Measurements from ENCODE around the gene ZMYM4.
"Not testable (repeated sequence)": the region's sequence is repeated elsewhere in the genome, so short reads cannot be mapped to it uniquely, and the experiment has no call there.

Gene ZMYM4

DNA sequence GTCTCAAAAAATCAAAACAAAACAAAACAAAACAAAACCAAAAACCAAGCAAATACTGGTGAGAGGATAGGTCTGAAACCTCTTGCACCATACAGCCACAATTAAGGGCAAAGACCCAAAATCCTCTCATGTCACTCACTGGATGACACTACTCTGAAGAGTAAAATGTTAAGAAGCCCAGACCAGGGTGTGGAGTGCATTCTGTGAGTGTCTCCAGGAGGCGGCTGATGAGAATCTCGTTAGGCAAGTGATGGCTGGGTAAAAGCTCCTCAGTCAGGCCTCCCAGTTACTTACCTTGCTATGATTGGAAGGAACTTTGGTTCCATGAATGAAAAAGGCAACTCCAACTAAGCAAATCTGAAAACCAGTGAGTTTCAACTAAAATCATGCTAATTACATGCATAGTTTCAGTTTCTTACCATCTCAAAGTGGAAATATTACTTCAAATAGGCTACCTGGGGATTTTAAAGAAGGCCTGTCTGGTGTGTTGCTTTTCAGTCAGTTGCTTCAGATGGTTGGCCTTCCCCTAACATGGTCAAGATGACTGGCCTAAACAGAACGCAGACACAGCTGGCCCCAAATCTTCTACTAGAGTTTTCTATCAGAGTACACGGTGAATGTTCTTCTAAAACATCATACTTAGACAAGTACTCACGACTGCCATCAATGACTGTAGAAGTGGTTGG lies 193.6 kb downstream of the ZMYM4 start:
- Histone ChIP-seq H3K9me2 (replicated peaks; ENCODE audit: low read depth, low read length) (no peaks in the 10 kb centered on the region), H3K4me1 (ENCODE audit: insufficient read depth, low read length, poor library complexity, severe bottlenecking) (no peaks in the 10 kb centered on the region), H3K9ac (ENCODE audit: low read depth, low read length, poor library complexity, severe bottlenecking) (no peak overlapping the region), H3K79me2 (ENCODE audit: insufficient read depth, low read length) (no peaks in the 10 kb centered on the region), H4K20me1 (ENCODE audit: insufficient read depth, low read length, poor library complexity, severe bottlenecking) (no peaks in the 10 kb centered on the region), H3K27me3 (ENCODE audit: insufficient read depth, low read length, poor library complexity, severe bottlenecking) (no peaks in the 10 kb centered on the region), H3K9me3 (ENCODE audit: insufficient read depth, low read depth, low read length) (peaks cover 9% of the 10 kb centered on the region; the same call in 1 of the 2 replicates), H2AFZ (ENCODE audit: low read length) (no peak overlapping the region), H3K4me2 (ENCODE audit: low read depth, low read length, poor library complexity, severe bottlenecking) (no peak overlapping the region), H3K4me3 (ENCODE audit: low read length, poor library complexity, severe bottlenecking) (no peak overlapping the region), H3F3A (ENCODE audit: low read depth) (no peaks in the 10 kb centered on the region), H3K36me3 (ENCODE audit: insufficient read depth, low read length) (peaks cover 49% of the 10 kb centered on the region; the same call in 1 of the 2 replicates)
- TF ChIP-seq EZH2phosphoT487 (IDR thresholded peaks at IDR 0.05; ENCODE audit: borderline replicate concordance) = no peak
- TF ChIP-seq, protein P1, sequence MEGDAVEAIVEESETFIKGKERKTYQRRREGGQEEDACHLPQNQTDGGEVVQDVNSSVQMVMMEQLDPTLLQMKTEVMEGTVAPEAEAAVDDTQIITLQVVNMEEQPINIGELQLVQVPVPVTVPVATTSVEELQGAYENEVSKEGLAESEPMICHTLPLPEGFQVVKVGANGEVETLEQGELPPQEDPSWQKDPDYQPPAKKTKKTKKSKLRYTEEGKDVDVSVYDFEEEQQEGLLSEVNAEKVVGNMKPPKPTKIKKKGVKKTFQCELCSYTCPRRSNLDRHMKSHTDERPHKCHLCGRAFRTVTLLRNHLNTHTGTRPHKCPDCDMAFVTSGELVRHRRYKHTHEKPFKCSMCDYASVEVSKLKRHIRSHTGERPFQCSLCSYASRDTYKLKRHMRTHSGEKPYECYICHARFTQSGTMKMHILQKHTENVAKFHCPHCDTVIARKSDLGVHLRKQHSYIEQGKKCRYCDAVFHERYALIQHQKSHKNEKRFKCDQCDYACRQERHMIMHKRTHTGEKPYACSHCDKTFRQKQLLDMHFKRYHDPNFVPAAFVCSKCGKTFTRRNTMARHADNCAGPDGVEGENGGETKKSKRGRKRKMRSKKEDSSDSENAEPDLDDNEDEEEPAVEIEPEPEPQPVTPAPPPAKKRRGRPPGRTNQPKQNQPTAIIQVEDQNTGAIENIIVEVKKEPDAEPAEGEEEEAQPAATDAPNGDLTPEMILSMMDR (conservative IDR thresholded peaks at IDR 0.05; ENCODE audit: low read length) = no peak

DNA sequence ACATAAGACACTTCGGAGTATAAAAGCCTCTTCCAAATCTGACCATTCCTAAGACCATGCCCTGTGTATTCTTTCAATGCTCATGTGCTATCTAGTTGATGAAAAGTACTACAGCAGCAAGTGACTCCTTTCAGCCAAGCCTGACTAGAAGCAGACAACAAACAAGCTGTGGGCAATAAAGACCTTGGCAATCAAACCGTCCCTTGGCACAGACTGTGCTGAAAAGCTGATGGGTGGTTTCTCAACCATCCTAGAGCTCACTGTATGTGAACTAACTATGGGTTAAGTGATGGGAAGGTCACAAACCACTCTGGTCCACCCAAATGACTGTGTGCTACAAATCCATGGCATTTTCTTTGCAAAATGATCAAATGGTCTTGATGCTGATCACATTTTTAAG lies 194.7 kb downstream of the ZMYM4 start:
- Histone ChIP-seq H3K9ac (ENCODE audit: low read depth, low read length, poor library complexity, severe bottlenecking) (no peak overlapping the region), H3K9me3 (ENCODE audit: insufficient read depth, low read depth, low read length) (peaks cover 9% of the 10 kb centered on the region; the same call in 1 of the 2 replicates), H3K4me3 (ENCODE audit: low read length, poor library complexity, severe bottlenecking) (no peak overlapping the region), H3F3A (ENCODE audit: low read depth) (no peaks in the 10 kb centered on the region), H3K4me2 (ENCODE audit: low read depth, low read length, poor library complexity, severe bottlenecking) (no peak overlapping the region), H2AFZ (ENCODE audit: low read length) (no peak overlapping the region), H4K20me1 (ENCODE audit: insufficient read depth, low read length, poor library complexity, severe bottlenecking) (no peaks in the 10 kb centered on the region), H3K36me3 (ENCODE audit: insufficient read depth, low read length) (peaks cover 46% of the 10 kb centered on the region; the same call in 1 of the 2 replicates), H3K27me3 (ENCODE audit: insufficient read depth, low read length, poor library complexity, severe bottlenecking) (no peaks in the 10 kb centered on the region), H3K4me1 (ENCODE audit: insufficient read depth, low read length, poor library complexity, severe bottlenecking) (no peaks in the 10 kb centered on the region), H3K79me2 (ENCODE audit: insufficient read depth, low read length) (no peaks in the 10 kb centered on the region), H3K9me2 (replicated peaks; ENCODE audit: low read depth, low read length) (no peaks in the 10 kb centered on the region)
- TF ChIP-seq EZH2phosphoT487 (IDR thresholded peaks at IDR 0.05; ENCODE audit: borderline replicate concordance) = no peak
- TF ChIP-seq, protein P1 (conservative IDR thresholded peaks at IDR 0.05; ENCODE audit: low read length) = no peak

DNA sequence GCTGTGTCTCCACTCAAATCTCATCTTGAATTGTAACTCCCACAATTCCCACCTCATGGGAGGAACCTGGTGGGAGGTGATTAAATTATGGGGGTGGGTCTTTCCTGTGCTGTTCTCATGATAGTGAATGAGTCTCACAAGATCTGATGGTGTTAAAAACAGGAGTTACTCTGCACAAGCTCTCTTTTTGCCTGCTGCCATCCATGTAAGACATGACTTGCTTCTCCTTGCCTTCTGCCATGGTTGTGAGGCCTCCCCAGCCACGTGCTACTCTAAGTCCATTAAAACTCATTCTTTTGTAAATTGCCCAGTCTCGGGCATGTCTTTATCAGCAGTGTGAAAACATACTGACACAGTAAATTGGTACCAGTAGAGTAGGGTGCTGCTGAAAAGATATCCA lies 195.2 kb downstream of the ZMYM4 start:
- H3K9ac ChIP-seq (ENCODE audit: low read depth, low read length, poor library complexity, severe bottlenecking); H4K20me1 ChIP-seq (ENCODE audit: insufficient read depth, low read length, poor library complexity, severe bottlenecking); H2AFZ ChIP-seq (ENCODE audit: low read length); H3F3A ChIP-seq (ENCODE audit: low read depth); H3K4me3 ChIP-seq (ENCODE audit: low read length, poor library complexity, severe bottlenecking); H3K4me1 ChIP-seq (ENCODE audit: insufficient read depth, low read length, poor library complexity, severe bottlenecking); H3K9me2 ChIP-seq (replicated peaks; ENCODE audit: low read depth, low read length); H3K4me2 ChIP-seq (ENCODE audit: low read depth, low read length, poor library complexity, severe bottlenecking); H3K79me2 ChIP-seq (ENCODE audit: insufficient read depth, low read length); H3K9me3 ChIP-seq (ENCODE audit: insufficient read depth, low read depth, low read length); H3K27me3 ChIP-seq (ENCODE audit: insufficient read depth, low read length, poor library complexity, severe bottlenecking): not testable (repeated sequence)
- peaks cover 51% of the 10 kb centered on the region; the same call in 1 of the 2 replicates for H3K36me3 ChIP-seq (ENCODE audit: insufficient read depth, low read length)

DNA sequence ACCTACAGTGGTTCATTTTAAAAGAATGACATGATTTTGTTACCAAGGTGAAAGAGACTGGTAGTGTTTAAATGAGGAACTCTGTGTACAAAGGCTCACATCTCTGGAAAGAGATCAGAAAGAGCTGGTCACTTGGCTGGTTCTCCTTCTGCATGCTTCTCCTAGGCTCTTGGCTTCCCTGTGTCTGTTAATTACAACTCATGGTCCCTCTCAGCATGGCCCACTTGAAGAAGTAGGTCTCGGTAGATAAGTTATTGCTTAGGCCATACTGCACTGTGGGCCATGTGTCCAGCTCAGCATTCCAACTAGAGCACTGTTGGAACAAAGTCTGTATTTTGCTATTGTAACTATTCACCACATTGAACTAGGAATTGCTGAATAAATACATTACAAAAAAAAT lies 197.6 kb downstream of the ZMYM4 start:
- no peaks in the 10 kb centered on the region for H3F3A ChIP-seq (ENCODE audit: low read depth)
- H3K9me2 ChIP-seq (replicated peaks; ENCODE audit: low read depth, low read length) = no peaks in the 10 kb centered on the region
- H3K9ac ChIP-seq (ENCODE audit: low read depth, low read length, poor library complexity, severe bottlenecking) = no peak overlapping the region
- no peak overlapping the region for H3K4me3 ChIP-seq (ENCODE audit: low read length, poor library complexity, severe bottlenecking)
- H3K4me2 ChIP-seq (ENCODE audit: low read depth, low read length, poor library complexity, severe bottlenecking) = no peak overlapping the region
- H4K20me1 ChIP-seq (ENCODE audit: insufficient read depth, low read length, poor library complexity, severe bottlenecking) = no peaks in the 10 kb centered on the region
- H3K9me3 ChIP-seq (ENCODE audit: insufficient read depth, low read depth, low read length) = peaks cover 9% of the 10 kb centered on the region; the same call in 1 of the 2 replicates
- H2AFZ ChIP-seq (ENCODE audit: low read length) = no peak overlapping the region
- H3K4me1 ChIP-seq (ENCODE audit: insufficient read depth, low read length, poor library complexity, severe bottlenecking) = no peaks in the 10 kb centered on the region
- no peak for TF ChIP-seq EZH2phosphoT487 (IDR thresholded peaks at IDR 0.05; ENCODE audit: borderline replicate concordance)
- TF ChIP-seq, protein P1 (conservative IDR thresholded peaks at IDR 0.05; ENCODE audit: low read length) = no peak
- H3K36me3 ChIP-seq (ENCODE audit: insufficient read depth, low read length) = peaks cover 68% of the 10 kb centered on the region; the same call in 1 of the 2 replicates
- H3K79me2 ChIP-seq (ENCODE audit: insufficient read depth, low read length) = no peaks in the 10 kb centered on the region
- no peaks in the 10 kb centered on the region for H3K27me3 ChIP-seq (ENCODE audit: insufficient read depth, low read length, poor library complexity, severe bottlenecking)
